Muscle layer of colon (tissue), 2 donors: ENCODE data around the gene SUSD4.

Experiments
- H3K27ac ChIP-seq: one replicate; pipeline ENCODE4 v1.7.0; 2013; ENCODE audit warnings: low read depth, mild to moderate bottlenecking, low read length, moderate library complexity
- H3K27me3 ChIP-seq, 2 donors: one replicate each; pipeline ENCODE4 v1.7.0; 2013; ENCODE audit warnings: low read length in 2 of 2, mild to moderate bottlenecking in 2 of 2; ENCODE audit not compliant: insufficient read depth in 2 of 2, control insufficient read depth in 1 of 2
- H3K36me3 ChIP-seq: one replicate; pipeline ENCODE4 v1.7.0; 2013; ENCODE audit warnings: mild to moderate bottlenecking, low read length; ENCODE audit not compliant: insufficient read depth
- H3K4me1 ChIP-seq: one replicate; pipeline ENCODE4 v1.7.0; 2013; ENCODE audit warnings: mild to moderate bottlenecking, low read length; ENCODE audit not compliant: insufficient read depth
- H3K4me3 ChIP-seq, 2 donors: one replicate each; pipeline ENCODE4 v1.7.0; 2013; ENCODE audit warnings: low read length in 2 of 2, low read depth in 1 of 2, mild to moderate bottlenecking in 1 of 2, moderate library complexity in 1 of 2
- H3K9ac ChIP-seq: one replicate; pipeline ENCODE4 v1.7.0; 2013; ENCODE audit warnings: low read length
- H3K9me3 ChIP-seq: one replicate; pipeline ENCODE4 v1.7.0; 2013; ENCODE audit warnings: mild to moderate bottlenecking, low read length
- donor health status: abdominal sarcoma.
- donor health status: Adenocarcinoma of cecum.

SUSD4 gene

GRCh38 chr1:223323491-223324484, 40.2 kb downstream of the SUSD4 start:
- Histone ChIP-seq H3K4me3 (no peak overlapping the region), H3K27me3 (no peaks in the 10 kb centered on the region), H3K27ac (no peak overlapping the region), H3K36me3 (no peaks in the 10 kb centered on the region), H3K4me1 (no peaks in the 10 kb centered on the region), H3K9ac (no peak overlapping the region), H3K9me3 (no peaks in the 10 kb centered on the region)

- Histone ChIP-seq H3K9ac (no peak overlapping the region), H3K27ac (no peak overlapping the region), H3K4me1 (no peaks in the 10 kb centered on the region), H3K9me3 (no peaks in the 10 kb centered on the region), H3K36me3 (no peaks in the 10 kb centered on the region), H3K27me3 (no peaks in the 10 kb centered on the region), H3K4me3 (no peak overlapping the region)
These were observed 41.1 kb downstream of the SUSD4 start for GRCh38 chr1:223322868-223323267.

- H3K36me3 ChIP-seq = no peaks in the 10 kb centered on the region
These were observed 43.0 kb downstream of the SUSD4 start for GRCh38 chr1:223320959-223321358.

GRCh38 chr1:223319905-223320580, 43.9 kb downstream of the SUSD4 start:
- Histone ChIP-seq H3K4me3 (no peak overlapping the region), H3K27me3 (no peaks in the 10 kb centered on the region), H3K9me3 (no peaks in the 10 kb centered on the region), H3K9ac (no peak overlapping the region), H3K36me3 (no peaks in the 10 kb centered on the region), H3K4me1 (no peaks in the 10 kb centered on the region), H3K27ac (no peak overlapping the region)

More at GRCh38 chr1:223320959-223321358, 43.0 kb downstream of the SUSD4 start:
- H3K9me3 ChIP-seq = no peaks in the 10 kb centered on the region
- H3K27ac ChIP-seq = no peak overlapping the region
- no peak overlapping the region for H3K4me3 ChIP-seq
- no peaks in the 10 kb centered on the region for H3K27me3 ChIP-seq
- no peaks in the 10 kb centered on the region for H3K4me1 ChIP-seq
- no peak overlapping the region for H3K9ac ChIP-seq

- H3K9ac ChIP-seq = no peak overlapping the region
- H3K4me1 ChIP-seq = no peaks in the 10 kb centered on the region
- H3K27ac ChIP-seq = no peak overlapping the region
- no peaks in the 10 kb centered on the region for H3K9me3 ChIP-seq
- H3K36me3 ChIP-seq = no peaks in the 10 kb centered on the region
- H3K4me3 ChIP-seq = no peak overlapping the region
- no peaks in the 10 kb centered on the region for H3K27me3 ChIP-seq
These were observed 44.6 kb downstream of the SUSD4 start for GRCh38 chr1:223319398-223319797.

- Histone ChIP-seq H3K9ac (no peak overlapping the region), H3K27ac (no peak overlapping the region), H3K4me3 (no peak overlapping the region), H3K4me1 (no peaks in the 10 kb centered on the region), H3K27me3 (no peaks in the 10 kb centered on the region), H3K36me3 (no peaks in the 10 kb centered on the region), H3K9me3 (no peaks in the 10 kb centered on the region)
These were observed 47.9 kb downstream of the SUSD4 start for GRCh38 chr1:223316082-223316481.

GRCh38 chr1:223315665-223316064, 48.3 kb downstream of the SUSD4 start:
- no peaks in the 10 kb centered on the region for H3K36me3 ChIP-seq
- no peaks in the 10 kb centered on the region for H3K4me1 ChIP-seq
- H3K27ac ChIP-seq = no peak overlapping the region
- no peak overlapping the region for H3K9ac ChIP-seq
- no peak overlapping the region for H3K4me3 ChIP-seq
- no peaks in the 10 kb centered on the region for H3K27me3 ChIP-seq
- H3K9me3 ChIP-seq = no peaks in the 10 kb centered on the region

GRCh38 chr1:223313415-223313754, 50.6 kb downstream of the SUSD4 start:
- no peaks in the 10 kb centered on the region for H3K9me3 ChIP-seq
- no peak overlapping the region for H3K9ac ChIP-seq
- no peaks in the 10 kb centered on the region for H3K36me3 ChIP-seq
- no peak overlapping the region for H3K27ac ChIP-seq
- H3K27me3 ChIP-seq = no peaks in the 10 kb centered on the region
- H3K4me1 ChIP-seq = no peaks in the 10 kb centered on the region
- no peak overlapping the region for H3K4me3 ChIP-seq

GRCh38 chr1:223312705-223313414, 51.1 kb downstream of the SUSD4 start:
- Histone ChIP-seq H3K27me3 (no peaks in the 10 kb centered on the region), H3K4me3 (no peak overlapping the region), H3K4me1 (no peaks in the 10 kb centered on the region), H3K9me3 (no peaks in the 10 kb centered on the region), H3K27ac (no peak overlapping the region), H3K36me3 (no peaks in the 10 kb centered on the region), H3K9ac (no peak overlapping the region)

GRCh38 chr1:223312273-223312672, 51.7 kb downstream of the SUSD4 start:
- H3K36me3 ChIP-seq = no peaks in the 10 kb centered on the region
- no peak overlapping the region for H3K4me3 ChIP-seq
- H3K9ac ChIP-seq = no peak overlapping the region
- no peak overlapping the region for H3K27ac ChIP-seq
- H3K4me1 ChIP-seq = no peaks in the 10 kb centered on the region
- no peaks in the 10 kb centered on the region for H3K27me3 ChIP-seq
- no peaks in the 10 kb centered on the region for H3K9me3 ChIP-seq

GRCh38 chr1:223311826-223312225, 52.1 kb downstream of the SUSD4 start:
- H3K36me3 ChIP-seq = no peaks in the 10 kb centered on the region
- H3K9ac ChIP-seq = no peak overlapping the region
- no peaks in the 10 kb centered on the region for H3K4me1 ChIP-seq
- H3K9me3 ChIP-seq = no peaks in the 10 kb centered on the region
- H3K27ac ChIP-seq = no peak overlapping the region
- no peaks in the 10 kb centered on the region for H3K27me3 ChIP-seq
- no peak overlapping the region for H3K4me3 ChIP-seq
